KOPT-K1 (cell line): Measurements from ENCODE around the gene COL23A1.

ENCODE experiments used
- H3K27ac ChIP-seq: fragments of 200-600 bp; sonication (generic); 2 replicates; pipeline ENCODE4 v1.5.1; 2016; ENCODE audit warnings: antibody characterized with exemption, mild to moderate bottlenecking, low read depth, low read length; ENCODE audit not compliant: poor library complexity, severe bottlenecking
- H3K36me3 ChIP-seq: fragments of 200-600 bp; sonication (generic); 2 replicates; pipeline ENCODE4 v1.5.1; 2017; ENCODE audit warnings: antibody characterized with exemption, mild to moderate bottlenecking, low read length, moderate library complexity; ENCODE audit not compliant: insufficient read depth
- H3K9me3 ChIP-seq: fragments of 200-600 bp; sonication (generic); 2 replicates; pipeline ENCODE4 v1.5.1; 2017; ENCODE audit warnings: antibody characterized with exemption, low read length, mild to moderate bottlenecking; ENCODE audit not compliant: insufficient read depth, poor library complexity, severe bottlenecking

The COL23A1 gene

GRCh38 chr5:178577944-178578343 lies 12.2 kb downstream of the COL23A1 start:
- Histone ChIP-seq H3K36me3 (no peaks in the 10 kb centered on the region), H3K9me3 (peaks cover under 1% of the 10 kb centered on the region), H3K27ac (no peak overlapping the region)

GRCh38 chr5:178577376-178577839 lies 12.8 kb downstream of the COL23A1 start:
- peaks cover 6% of the 10 kb centered on the region for H3K9me3 ChIP-seq
- H3K27ac ChIP-seq = no peak overlapping the region
- H3K36me3 ChIP-seq = no peaks in the 10 kb centered on the region

GRCh38 chr5:178576591-178577351 lies 13.4 kb downstream of the COL23A1 start:
- no peak overlapping the region for H3K27ac ChIP-seq
- peaks cover 9% of the 10 kb centered on the region for H3K9me3 ChIP-seq
- H3K36me3 ChIP-seq = no peaks in the 10 kb centered on the region

GRCh38 chr5:178573216-178573615 lies 17.0 kb downstream of the COL23A1 start:
- Histone ChIP-seq H3K27ac (no peak overlapping the region), H3K9me3 (peaks cover 9% of the 10 kb centered on the region), H3K36me3 (no peaks in the 10 kb centered on the region)

GRCh38 chr5:178572617-178573016 lies 17.6 kb downstream of the COL23A1 start:
- peaks cover 9% of the 10 kb centered on the region for H3K9me3 ChIP-seq
- H3K27ac ChIP-seq = no peak overlapping the region
- no peaks in the 10 kb centered on the region for H3K36me3 ChIP-seq

- H3K36me3 ChIP-seq = no peaks in the 10 kb centered on the region
- no peak overlapping the region for H3K27ac ChIP-seq
Observed at GRCh38 chr5:178569485-178569884, 20.7 kb downstream of the COL23A1 start.

GRCh38 chr5:178564811-178565550 lies 25.2 kb downstream of the COL23A1 start:
- H3K36me3 ChIP-seq = no peaks in the 10 kb centered on the region
- no peaks in the 10 kb centered on the region for H3K9me3 ChIP-seq
- H3K27ac ChIP-seq = no peak overlapping the region

More at GRCh38 chr5:178569485-178569884, 20.7 kb downstream of the COL23A1 start:
- H3K9me3 ChIP-seq = peaks cover 9% of the 10 kb centered on the region

GRCh38 chr5:178564397-178564796 lies 25.8 kb downstream of the COL23A1 start:
- Histone ChIP-seq H3K9me3 (no peaks in the 10 kb centered on the region), H3K27ac (no peak overlapping the region), H3K36me3 (no peaks in the 10 kb centered on the region)

GRCh38 chr5:178563621-178564020 lies 26.6 kb downstream of the COL23A1 start:
- Histone ChIP-seq H3K36me3 (no peaks in the 10 kb centered on the region), H3K27ac (no peak overlapping the region)

GRCh38 chr5:178561746-178562264 lies 28.4 kb downstream of the COL23A1 start:
- H3K27ac ChIP-seq = no peak overlapping the region
- H3K36me3 ChIP-seq = no peaks in the 10 kb centered on the region
- H3K9me3 ChIP-seq = no peaks in the 10 kb centered on the region

More at GRCh38 chr5:178563621-178564020, 26.6 kb downstream of the COL23A1 start:
- no peaks in the 10 kb centered on the region for H3K9me3 ChIP-seq

- no peaks in the 10 kb centered on the region for H3K9me3 ChIP-seq
- H3K27ac ChIP-seq = no peak overlapping the region
- H3K36me3 ChIP-seq = no peaks in the 10 kb centered on the region
Observed at GRCh38 chr5:178560911-178561310, 29.3 kb downstream of the COL23A1 start.

GRCh38 chr5:178557416-178557815 lies 32.8 kb downstream of the COL23A1 start:
- no peaks in the 10 kb centered on the region for H3K9me3 ChIP-seq
- H3K36me3 ChIP-seq = no peaks in the 10 kb centered on the region
- H3K27ac ChIP-seq = no peak overlapping the region

GRCh38 chr5:178555771-178556211 lies 34.4 kb downstream of the COL23A1 start:
- no peaks in the 10 kb centered on the region for H3K9me3 ChIP-seq
- no peak overlapping the region for H3K27ac ChIP-seq
- H3K36me3 ChIP-seq = no peaks in the 10 kb centered on the region

- no peak overlapping the region for H3K27ac ChIP-seq
- no peaks in the 10 kb centered on the region for H3K36me3 ChIP-seq
- no peaks in the 10 kb centered on the region for H3K9me3 ChIP-seq
Observed at GRCh38 chr5:178555005-178555404, 35.2 kb downstream of the COL23A1 start.

- Histone ChIP-seq H3K27ac (no peak overlapping the region), H3K9me3 (no peaks in the 10 kb centered on the region), H3K36me3 (no peaks in the 10 kb centered on the region)
Observed at GRCh38 chr5:178554311-178554710, 35.9 kb downstream of the COL23A1 start.
